Activated naive CD4-positive, alpha-beta T cell treated with anti-CD3 and anti-CD28 coated beads, Interleukin-2, amount 50 U/mL, for 72 hours (primary cell): ENCODE data around the gene ATP5MG. TPM values are rescaled to one million over a fixed set of nuclear protein-coding genes. Genes with fewer than 3 reads are reported as not detected.
A peak's percentile ranks its signal among the peaks of the same experiment; 100 is the strongest.
"Not testable (repeated sequence)": the region's sequence is repeated elsewhere in the genome, so short reads cannot be mapped to it uniquely, and the experiment has no call there.

Experiments used
- ATAC-seq, 2 donors: fragments of 150-1000 bp; cut with Tn5 transposase; 2 replicates each; pipeline ENCODE4 v1.10.0; 2021; ENCODE audit warnings: mild to moderate bottlenecking in 2 of 2, moderate library complexity in 2 of 2
- DNase-seq, 2 donors: peaks; one replicate each; pipeline ENCODE4 v3.0.0; 2021 to 2022; ENCODE audit warnings: low spot score in 2 of 2
- H3K27ac Mint-ChIP-seq, 2 donors: one replicate each; pipeline ENCODE4 v1.8.0; 2022; ENCODE audit warnings: mild to moderate bottlenecking in 2 of 2, mixed read lengths in 2 of 2
- H3K36me3 Mint-ChIP-seq, 2 donors: one replicate each; pipeline ENCODE4 v1.8.0; 2022; ENCODE audit warnings: mixed read lengths in 2 of 2
- H3K9me3 Mint-ChIP-seq, 2 donors: one replicate each; pipeline ENCODE4 v1.8.0; 2022; ENCODE audit warnings: mixed read lengths in 2 of 2
- total RNA-seq, 2 donors: library from RNA; stranded (reverse); gene quantifications; one replicate each; pipeline ENCODE4 v1.2.3, GENCODE V29; 2022

ATP5MG gene
- total RNA-seq, 2 donors from 2014 or later, result 231 to 249 TPM

DNA sequence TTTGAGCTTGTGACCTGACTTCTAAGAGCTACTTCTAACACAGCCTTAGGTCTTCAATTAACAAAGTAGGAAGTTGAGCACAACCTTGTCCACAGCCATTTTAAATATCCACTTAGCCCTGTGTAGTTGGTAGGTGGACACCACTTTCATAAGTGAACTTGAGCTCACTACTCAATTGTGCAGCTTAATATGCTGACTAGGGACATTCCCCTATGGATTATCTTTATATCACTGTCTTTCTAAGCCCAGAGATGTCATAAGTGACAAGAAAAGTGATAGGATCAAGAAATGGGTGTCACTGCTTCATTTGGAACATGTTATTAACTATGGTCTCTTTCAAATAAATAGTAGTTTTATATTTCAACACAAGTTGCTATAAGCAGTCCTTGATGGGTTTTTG lies 4.0 kb upstream of the ATP5MG start:
- no peak for DNase-seq
- no peak for ATAC-seq
- no peak overlapping the region for H3K27ac Mint-ChIP-seq
- H3K9me3 Mint-ChIP-seq, result no peaks in the 10 kb centered on the region
- H3K36me3 Mint-ChIP-seq, result peaks cover 20 to 27% of the 10 kb centered on the region in 2 donors

DNA sequence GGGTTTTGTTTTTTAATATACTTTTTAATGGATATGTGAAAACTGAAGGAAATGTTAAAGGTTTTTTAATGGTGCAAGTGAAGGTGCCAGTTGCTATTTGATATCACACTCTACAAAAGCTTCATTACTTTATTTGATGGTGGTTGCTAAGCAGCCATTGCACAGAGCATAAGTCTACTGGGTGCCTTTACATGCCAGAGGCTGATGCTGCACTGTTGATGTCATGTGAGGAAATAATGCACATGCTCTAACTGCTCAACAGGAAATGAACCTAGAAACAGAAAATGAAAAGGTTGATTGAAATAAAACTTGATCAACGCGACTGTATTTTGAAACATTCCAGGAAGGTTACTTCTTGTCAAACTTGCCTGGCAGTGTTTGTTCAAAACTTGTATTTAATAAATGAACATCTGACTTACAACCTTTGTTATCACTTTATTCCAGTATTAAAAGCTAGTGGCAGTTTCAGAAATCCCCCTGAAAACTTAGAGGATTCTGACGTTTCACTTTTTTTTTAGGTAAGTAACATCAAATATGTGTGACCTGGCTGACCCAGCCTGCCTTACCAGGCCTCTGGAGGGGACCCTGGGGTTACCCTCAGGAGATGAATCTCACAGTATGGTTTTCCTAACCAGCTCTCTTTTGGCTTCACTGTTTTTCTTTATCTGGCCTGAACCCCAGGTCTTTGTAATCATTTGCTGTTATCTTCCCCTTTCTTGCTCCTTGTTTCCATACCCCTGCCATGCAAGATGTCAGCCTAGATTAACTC lies 2.4 kb upstream of the ATP5MG start:
- no peaks in the 10 kb centered on the region for H3K9me3 Mint-ChIP-seq
- ATAC-seq, result peak; percentile 73 to 84
- DNase-seq, result peak in 1 of 2 donors; percentile 24
- H3K36me3 Mint-ChIP-seq, result peaks cover 26% of the 10 kb centered on the region in 2 donors
- peak overlapping the region; percentile 94 to 99 for H3K27ac Mint-ChIP-seq

DNA sequence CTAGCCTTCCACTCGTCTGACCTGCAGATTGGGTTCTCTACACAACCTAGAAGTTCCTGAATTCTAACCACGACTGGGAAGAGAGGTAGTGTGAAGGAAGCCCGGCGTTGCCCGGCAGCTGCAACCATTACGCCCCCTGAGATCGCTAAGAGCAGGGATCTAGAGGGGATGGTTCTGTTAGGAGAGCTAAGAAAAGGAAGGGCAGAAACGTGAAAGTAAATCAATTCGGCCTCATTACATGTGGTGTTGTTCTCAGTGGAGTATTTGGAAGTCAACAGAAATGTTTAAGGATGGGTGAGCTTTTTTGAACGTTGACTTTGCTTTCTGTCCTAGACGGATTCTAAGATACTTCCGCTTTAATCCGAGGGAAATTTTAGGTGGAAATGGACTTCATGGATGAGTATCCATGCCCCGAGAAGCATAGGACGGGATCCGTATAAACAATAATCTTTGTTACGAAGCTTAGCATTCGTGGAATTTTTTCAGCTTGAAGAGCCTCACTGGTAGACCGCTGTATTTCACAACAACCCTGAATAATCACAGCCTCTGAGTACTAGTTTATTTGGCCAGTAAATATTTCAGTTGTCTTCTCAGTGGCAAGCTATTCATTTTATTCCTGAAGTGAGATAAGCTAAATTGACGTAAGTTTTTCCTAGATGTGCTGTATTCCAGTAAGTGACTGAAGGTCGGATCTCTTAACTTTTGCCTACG lies 629 bp downstream of the ATP5MG start:
- ATAC-seq (peak in 1 of 2 donors; percentile 9), DNase-seq (no peak)
- peak overlapping the region; percentile 94 to 99 for H3K27ac Mint-ChIP-seq
- no peaks in the 10 kb centered on the region for H3K9me3 Mint-ChIP-seq
- peaks cover 34 to 37% of the 10 kb centered on the region in 2 donors for H3K36me3 Mint-ChIP-seq

DNA sequence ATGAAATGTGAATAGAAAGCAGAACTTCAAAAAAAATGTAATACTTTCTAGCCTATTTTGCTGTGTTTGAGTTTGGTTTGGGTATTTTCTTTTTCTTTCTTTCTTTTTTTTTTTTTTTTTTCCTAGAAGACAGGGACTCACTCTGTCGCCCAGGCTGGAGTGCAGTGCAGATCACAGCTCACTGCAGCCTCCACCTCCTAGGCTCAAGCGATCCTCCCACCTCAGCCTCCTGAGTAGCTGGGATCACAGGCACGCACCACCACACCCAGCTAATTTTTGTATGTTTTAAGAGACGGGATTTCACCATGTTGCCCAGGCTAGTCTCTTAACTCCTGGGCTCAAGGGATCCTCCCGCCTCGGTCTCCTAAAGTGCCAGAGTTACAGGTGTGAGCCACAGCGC lies 1.2 kb downstream of the ATP5MG start:
- ATAC-seq, H3K9me3 Mint-ChIP-seq, DNase-seq: not testable (repeated sequence)
- H3K36me3 Mint-ChIP-seq, result peaks cover 36 to 37% of the 10 kb centered on the region in 2 donors
- peak overlapping the region; percentile 92 to 94 for H3K27ac Mint-ChIP-seq

DNA sequence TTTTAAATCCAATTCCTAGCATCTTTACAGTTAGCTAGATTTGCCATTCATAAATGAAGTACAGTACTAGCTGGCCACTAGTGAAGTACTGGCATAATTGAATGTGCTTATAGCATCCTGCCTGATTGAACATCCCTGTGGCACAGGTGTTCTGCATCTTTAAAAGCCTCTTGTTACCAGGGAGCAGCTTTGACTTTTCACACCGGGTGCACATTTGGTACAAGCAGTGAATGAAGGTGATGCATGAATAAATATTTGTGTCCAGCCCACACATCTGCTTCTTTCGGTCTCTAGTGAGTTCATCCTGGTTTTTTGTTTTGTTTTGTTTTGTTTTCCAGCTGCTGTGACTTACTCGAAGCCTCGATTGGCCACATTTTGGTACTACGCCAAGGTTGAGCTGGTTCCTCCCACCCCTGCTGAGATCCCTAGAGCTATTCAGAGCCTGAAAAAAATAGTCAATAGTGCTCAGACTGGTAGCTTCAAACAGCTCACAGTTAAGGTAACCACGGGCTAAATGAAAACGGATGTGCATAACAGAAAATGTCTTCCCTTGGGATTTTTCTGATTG lies 5.3 kb downstream of the ATP5MG start:
- Mint-ChIP-seq H3K36me3 (peaks cover 22% of the 10 kb centered on the region in 2 donors), H3K27ac (peak overlapping the region in 1 of 2 donors; percentile 78), H3K9me3 (no peaks in the 10 kb centered on the region)
- ATAC-seq (no peak), DNase-seq (no peak)

DNA sequence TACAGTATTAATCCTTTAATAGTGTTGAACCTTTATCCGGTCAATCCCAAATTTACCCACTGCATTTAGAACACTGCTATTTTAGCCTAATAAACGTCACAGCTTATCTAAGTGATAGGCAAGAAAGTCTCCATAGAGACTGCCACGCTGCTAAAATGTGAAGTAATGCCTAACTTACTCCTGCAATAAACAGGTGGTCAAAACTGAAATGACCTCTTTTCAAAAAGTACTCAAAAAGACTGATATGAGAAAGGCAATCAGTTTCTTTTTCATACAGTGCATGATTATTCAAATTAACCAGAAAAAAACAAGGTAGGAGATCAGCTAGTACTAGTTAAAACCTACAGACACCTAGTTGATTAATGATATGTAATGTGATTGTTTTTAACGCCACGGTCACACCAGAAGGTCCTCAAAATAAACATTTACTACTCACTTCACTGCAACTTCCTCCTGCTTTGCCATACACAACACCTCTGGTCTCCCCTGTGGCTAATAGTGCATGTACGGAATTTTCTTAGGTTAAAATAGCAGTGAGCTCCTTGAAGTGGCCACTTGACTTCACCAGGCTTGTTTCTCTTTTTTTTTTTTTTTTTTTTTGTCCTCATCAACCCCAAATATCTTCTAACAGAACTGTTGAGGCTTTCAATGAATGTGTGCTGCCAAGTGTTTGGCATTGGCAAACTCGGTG lies 8.8 kb downstream of the ATP5MG start:
- Mint-ChIP-seq H3K36me3 (peaks cover 10 to 11% of the 10 kb centered on the region in 2 donors), H3K9me3 (no peaks in the 10 kb centered on the region), H3K27ac (peak overlapping the region in 1 of 2 donors; percentile 38)
- ATAC-seq (no peak), DNase-seq (no peak)

DNA sequence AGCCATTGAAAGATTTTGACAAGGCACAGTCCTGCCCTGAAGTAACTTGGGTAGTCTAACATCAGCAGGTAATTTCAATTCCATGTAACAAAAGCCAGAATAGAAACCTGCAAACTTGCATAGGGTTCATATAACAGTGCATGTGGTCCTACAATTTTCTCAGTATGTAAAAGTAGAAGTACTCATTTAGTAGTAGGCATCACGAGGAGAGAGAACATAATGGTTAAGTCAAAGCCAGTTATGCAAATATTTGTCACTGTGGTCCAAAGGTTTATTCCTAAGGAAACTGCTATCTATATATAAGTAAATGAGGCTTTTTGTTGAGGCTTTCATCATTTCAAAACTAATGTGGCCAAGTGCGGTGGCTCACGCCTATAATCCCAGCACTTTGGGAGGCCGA lies 10.1 kb downstream of the ATP5MG start:
- DNase-seq (no peak), ATAC-seq (no peak)
- Mint-ChIP-seq H3K9me3 (no peaks in the 10 kb centered on the region), H3K27ac (peak overlapping the region in 1 of 2 donors; percentile 38), H3K36me3 (peaks cover 7% of the 10 kb centered on the region in 2 donors)

DNA sequence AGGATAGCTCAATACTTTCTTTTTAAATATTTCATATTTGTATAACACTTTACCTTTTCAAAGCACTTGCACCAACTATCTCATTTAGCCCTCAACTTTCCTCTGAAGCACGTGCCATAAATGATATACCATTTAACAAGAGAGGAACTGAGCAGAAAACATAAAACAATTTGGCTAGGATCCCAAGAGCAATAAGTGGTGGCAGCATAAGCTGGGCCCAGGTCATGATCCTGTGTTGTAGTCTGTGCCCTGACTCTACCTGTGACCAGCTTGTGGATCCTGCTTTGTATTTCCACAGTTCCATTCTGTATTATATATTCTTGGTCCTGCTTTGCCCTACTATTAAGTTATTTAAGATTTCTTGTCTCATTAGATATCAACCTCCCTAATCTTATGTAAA lies 11.5 kb downstream of the ATP5MG start:
- Mint-ChIP-seq H3K36me3 (peaks cover 0 to 4% of the 10 kb centered on the region in 2 donors), H3K27ac (no peak overlapping the region), H3K9me3 (no peaks in the 10 kb centered on the region)
- no peak for DNase-seq
- ATAC-seq, result no peak

DNA sequence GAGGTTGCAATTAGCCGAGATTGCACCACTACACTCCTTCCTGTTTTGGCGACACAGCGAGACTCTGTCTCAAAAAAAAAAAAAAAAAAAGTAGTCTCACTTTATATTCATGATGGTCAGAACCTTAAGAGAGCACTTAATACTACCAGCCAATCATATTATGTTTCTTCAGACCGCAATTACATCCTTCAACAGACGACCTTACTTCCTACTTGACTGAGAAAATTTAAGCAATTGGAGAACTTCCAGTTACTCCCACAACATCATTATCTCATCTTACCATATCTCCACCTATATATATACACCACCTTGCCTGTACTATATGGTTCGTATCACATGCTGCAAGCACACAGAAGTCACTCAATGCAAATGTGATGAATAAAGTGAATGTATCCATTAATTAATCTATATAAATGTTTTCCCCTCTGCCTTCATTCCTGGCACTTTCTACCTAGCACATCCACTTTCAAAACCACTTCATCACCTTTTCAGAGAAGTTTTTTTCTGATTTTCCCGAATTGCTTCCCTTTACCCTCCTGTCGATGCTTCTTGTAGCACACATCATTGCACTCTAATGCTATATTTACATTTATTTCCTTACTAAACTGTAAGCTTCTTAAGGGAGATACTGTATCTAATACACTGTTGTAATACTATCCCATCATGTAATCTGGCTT lies 13.8 kb downstream of the ATP5MG start:
- H3K36me3 Mint-ChIP-seq, result peaks cover 0 to 4% of the 10 kb centered on the region in 2 donors
- H3K9me3 Mint-ChIP-seq, result no peaks in the 10 kb centered on the region
- no peak for ATAC-seq
- no peak overlapping the region for H3K27ac Mint-ChIP-seq
- DNase-seq, result no peak

DNA sequence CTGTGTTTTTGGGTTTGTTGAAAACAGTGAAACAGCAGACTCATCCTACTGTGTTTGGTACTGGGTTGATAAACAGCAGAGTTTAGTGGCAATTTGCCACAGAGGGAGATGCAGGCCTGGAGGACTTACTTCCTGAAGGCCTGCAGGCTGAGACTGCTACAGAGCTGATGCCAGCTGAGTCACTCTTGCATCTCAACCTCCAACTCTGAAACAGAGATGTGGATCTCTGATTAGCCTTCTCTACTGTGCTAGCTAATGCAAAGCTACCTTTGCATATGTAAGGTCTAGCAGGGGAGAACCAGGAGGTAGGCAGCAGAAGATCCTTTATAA lies 14.3 kb downstream of the ATP5MG start:
- H3K36me3 Mint-ChIP-seq, result no peaks in the 10 kb centered on the region
- H3K27ac Mint-ChIP-seq, result no peak overlapping the region
- ATAC-seq, result peak in 1 of 2 donors; percentile 77
- DNase-seq, result no peak
- no peaks in the 10 kb centered on the region for H3K9me3 Mint-ChIP-seq

DNA sequence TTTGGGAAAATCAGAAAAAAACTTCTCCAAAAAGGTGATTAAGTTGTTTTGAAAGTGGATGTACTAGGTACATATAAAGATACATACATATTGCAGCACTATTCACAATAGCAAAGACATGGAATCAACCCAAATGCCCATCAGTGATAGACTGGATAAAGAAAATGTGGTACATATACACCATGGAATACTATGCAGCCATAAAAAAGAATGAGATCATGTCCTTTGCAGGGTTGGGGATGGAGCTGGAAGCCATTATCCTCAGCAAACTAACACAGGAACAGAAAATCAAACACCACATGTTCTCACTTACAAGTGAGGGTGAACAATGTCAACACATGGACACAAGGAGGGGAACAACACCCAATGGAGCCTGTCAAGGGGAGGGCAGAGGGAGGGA lies 15.5 kb downstream of the ATP5MG start:
- ATAC-seq, H3K9me3 Mint-ChIP-seq: not testable (repeated sequence)

DNA sequence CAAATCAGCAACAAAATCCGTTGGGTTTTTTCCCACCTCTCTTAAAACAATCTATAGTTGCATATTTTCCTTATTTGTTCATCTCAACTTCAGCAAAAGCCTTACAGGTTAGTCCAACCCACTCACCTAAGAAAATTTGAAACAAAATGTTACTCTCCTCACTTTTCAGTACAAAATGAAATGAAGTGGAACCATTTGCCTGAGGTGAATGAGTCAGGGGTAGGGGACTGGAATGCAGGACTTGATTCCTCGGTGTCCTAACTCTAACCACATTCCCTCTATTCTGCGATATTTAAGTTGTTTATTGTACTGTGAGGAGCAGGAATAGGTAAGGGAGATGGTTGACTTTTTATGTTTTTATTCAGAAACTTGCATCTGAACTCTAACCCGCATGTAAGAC lies 16.4 kb downstream of the ATP5MG start:
- Mint-ChIP-seq H3K36me3 (no peaks in the 10 kb centered on the region), H3K9me3 (no peaks in the 10 kb centered on the region), H3K27ac (no peak overlapping the region)
- no peak for DNase-seq
- ATAC-seq, result no peak

More for the DNA sequence above, 15.5 kb downstream of the ATP5MG start:
- DNase-seq, H3K27ac Mint-ChIP-seq, H3K36me3 Mint-ChIP-seq: not testable (repeated sequence)

DNA sequence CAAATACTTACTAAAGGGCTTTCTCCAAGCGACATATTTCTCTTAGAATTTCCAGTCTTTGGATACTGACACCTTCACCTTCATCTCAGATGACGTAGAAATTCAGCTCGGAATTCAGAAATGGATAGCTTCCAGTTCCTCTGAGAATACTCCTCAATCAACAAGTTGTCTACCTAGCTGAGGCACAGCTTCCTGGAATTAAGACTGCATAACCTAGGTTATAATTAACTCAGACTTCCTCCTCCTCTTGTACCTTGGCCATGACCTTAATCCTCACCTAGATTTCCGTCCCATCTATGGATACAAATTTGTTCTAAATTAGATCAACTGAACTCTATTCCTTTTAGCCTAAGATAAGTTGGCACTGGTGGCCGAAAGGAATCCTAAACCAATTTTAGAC lies 17.4 kb downstream of the ATP5MG start:
- no peaks in the 10 kb centered on the region for H3K36me3 Mint-ChIP-seq
- no peak for DNase-seq
- H3K9me3 Mint-ChIP-seq, result no peaks in the 10 kb centered on the region
- ATAC-seq, result no peak
- no peak overlapping the region for H3K27ac Mint-ChIP-seq

DNA sequence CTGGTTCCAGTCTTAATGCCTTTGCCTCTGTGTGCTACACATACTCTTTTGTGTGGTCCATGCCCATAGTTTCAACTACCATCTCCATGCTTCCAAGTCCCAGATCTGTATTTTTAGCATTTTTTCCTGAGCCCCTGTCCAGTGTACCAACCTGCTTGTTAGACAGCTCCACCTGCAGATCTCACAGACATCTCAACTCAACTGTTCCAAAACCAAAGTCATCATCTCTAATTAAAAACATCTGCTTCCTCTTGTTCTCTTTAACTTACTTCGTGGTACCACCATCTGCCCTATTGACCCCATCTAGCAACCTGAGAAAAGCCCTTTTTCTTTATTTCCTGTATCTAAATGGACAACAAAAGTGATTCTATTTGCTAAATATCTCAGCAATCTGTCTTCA lies 26.3 kb downstream of the ATP5MG start:
- Mint-ChIP-seq H3K27ac (no peak overlapping the region), H3K36me3 (no peaks in the 10 kb centered on the region), H3K9me3 (no peaks in the 10 kb centered on the region)
- DNase-seq (no peak), ATAC-seq (no peak)

DNA sequence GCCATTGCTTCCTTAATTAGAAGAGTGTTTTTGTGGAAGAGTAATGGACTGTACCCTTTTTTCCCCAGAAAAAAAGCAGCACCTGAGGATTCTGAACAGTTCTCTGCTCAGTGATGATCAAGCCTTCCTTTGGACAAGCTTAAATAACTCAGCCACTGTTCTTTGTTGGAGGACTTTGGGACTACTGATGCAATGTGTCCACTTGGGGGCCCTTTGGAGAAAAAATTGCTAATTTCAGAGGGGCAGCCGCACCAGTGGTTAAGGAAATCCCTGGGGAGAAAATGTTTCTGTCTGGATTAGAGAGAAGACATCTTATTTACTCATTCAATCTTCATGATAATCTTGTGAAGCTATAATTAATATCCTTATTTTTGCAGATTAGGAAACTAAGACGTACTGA lies 29.6 kb downstream of the ATP5MG start:
- no peaks in the 10 kb centered on the region for H3K9me3 Mint-ChIP-seq
- ATAC-seq (no peak), DNase-seq (no peak)
- H3K36me3 Mint-ChIP-seq, result no peaks in the 10 kb centered on the region
- no peak overlapping the region for H3K27ac Mint-ChIP-seq

DNA sequence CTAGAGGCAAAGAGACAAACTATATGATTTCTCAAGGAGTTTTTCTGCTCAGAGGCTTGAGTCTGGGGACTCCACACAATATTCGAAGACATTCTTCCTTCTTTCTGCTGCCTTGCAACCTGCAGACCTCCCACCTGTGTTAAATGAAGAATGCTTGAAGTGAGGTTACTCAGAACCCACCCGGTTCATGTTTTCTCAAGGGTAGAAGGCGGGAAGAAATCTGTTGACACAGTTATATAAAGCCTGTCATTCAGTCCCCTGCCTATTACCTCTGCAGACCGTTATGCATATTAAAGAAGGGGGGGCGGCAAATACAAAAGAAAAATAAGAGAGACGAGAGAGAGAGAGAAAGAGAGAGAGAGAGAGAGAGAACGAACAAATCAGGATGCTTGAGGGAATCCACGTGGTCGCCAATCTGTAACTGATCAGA lies 32.7 kb downstream of the ATP5MG start:
- no peaks in the 10 kb centered on the region for H3K9me3 Mint-ChIP-seq
- H3K27ac Mint-ChIP-seq, result peak overlapping the region in 1 of 2 donors; percentile 90
- peak in 1 of 2 donors; percentile 16 for ATAC-seq
- H3K36me3 Mint-ChIP-seq, result peaks cover 0 to 5% of the 10 kb centered on the region in 2 donors
- DNase-seq, result peak in 1 of 2 donors; percentile 6
